Peyer's patch (tissue), 4 donors: ENCODE measurements around the gene PNLIPRP1. TPM values are rescaled to one million over a fixed set of nuclear protein-coding genes. Genes with fewer than 3 reads are reported as not detected.

ENCODE experiments used
- DNase-seq, 3 donors: peaks; one replicate each; pipeline ENCODE4 v3.0.0-alpha.2; 2017 to 2019
- H3K27ac ChIP-seq, 4 donors: fragments of 200-600 bp; sonication (generic); one replicate each; pipeline ENCODE4 v1.5.1; 2016 to 2019
- H3K27me3 ChIP-seq, 2 donors: fragments of 200-600 bp; sonication (generic); one replicate each; pipeline ENCODE4 v1.5.1; 2019
- H3K36me3 ChIP-seq, 3 donors: fragments of 200-600 bp; sonication (generic); one replicate each; pipeline ENCODE4 v1.5.1; 2016 to 2019
- H3K4me1 ChIP-seq, 4 donors: fragments of 200-600 bp; sonication (generic); one replicate each; pipeline ENCODE4 v1.5.1; 2016 to 2019
- H3K4me3 ChIP-seq, 4 donors: fragments of 200-600 bp; sonication (generic); 1 replicate in 3 of 4; 2 replicates in 1 of 4; pipeline ENCODE4 v1.5.1; 2016 to 2019; ENCODE audit warnings: mild to moderate bottlenecking in 1 of 4
- H3K9me3 ChIP-seq, 4 donors: fragments of 200-600 bp; sonication (generic); one replicate each; pipeline ENCODE4 v1.5.1; 2016 to 2019; ENCODE audit warnings: mild to moderate bottlenecking in 1 of 4
- POLR2A ChIP-seq, 2 donors: fragments of 450-650 bp; IDR thresholded peaks; one replicate each; pipeline ENCODE4 v1.5.1; 2017; ENCODE audit warnings: antibody characterized with exemption in 2 of 2, mild to moderate bottlenecking in 2 of 2, moderate library complexity in 2 of 2
- total RNA-seq, 4 donors: library from RNA; depleted of rRNA; stranded (reverse); fragments of >200 nt; gene quantifications; one replicate each; pipeline ENCODE4 v1.1.0, GENCODE V29; 2016
- TF ChIP-seq, protein P1 (sequence below), 6 experiments: fragments of 450-650 bp in 4 of 6; fragments of 200-600 bp in 2 of 6; sonication (generic) in 1 of 6; IDR thresholded peaks; one replicate each; pipeline ENCODE4 v1.5.1; 2017 to 2019; ENCODE audit warnings: antibody characterized with exemption in 6 of 6, mild to moderate bottlenecking in 3 of 6, moderate library complexity in 1 of 6

Gene PNLIPRP1
- total RNA-seq, 4 donors from 2014 or later = not detected

DNA sequence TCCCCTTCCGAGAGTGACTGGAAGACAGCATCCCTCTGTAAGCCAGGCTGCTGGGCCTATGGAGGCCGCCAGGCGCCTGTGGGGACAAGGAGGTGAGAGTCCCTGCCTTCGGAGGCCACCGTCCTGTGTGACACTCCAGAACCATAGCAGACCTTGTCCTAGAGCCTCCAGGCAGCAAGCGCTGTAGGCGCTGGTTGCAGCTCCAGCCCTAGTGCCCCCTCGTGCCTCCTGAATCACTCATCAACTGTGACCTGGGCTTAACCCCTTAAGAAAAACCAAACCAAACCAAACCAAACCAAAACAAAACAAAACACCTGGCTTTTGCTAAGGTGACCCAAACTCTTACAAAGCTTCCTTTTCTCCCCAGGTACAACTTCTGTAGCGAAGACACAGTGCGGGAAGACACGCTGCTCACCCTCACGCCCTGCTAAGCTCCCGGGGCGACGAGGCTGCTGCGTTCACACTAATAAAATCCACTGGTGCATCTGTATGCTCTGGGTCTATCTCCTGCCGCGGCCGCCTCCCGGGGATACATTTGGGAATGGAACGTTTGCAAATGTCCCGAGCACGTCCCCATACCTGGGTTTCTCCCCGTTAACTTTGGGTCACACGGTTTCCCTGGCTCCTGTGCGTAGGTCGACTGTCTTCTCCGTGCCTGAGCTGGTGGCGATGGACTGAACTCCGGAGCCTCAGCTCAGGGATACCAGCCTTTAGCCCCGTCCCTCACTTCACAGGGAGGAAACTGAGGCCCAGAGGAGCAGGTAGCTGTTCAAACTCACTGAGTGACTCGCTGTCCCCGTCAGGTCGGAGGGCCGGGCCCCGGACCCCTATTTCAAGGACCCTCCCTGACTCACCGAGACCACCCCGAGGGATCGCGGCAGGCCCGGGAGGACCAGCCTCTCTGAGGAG is 18.2 kb downstream of the PNLIPRP1 start:
- H3K9me3 ChIP-seq = no peaks in the 10 kb centered on the region
- H3K4me1 ChIP-seq = peaks cover 0 to 7% (median 3%) of the 10 kb centered on the region in 4 donors
- H3K27me3 ChIP-seq = no peaks in the 10 kb centered on the region
- H3K36me3 ChIP-seq = no peaks in the 10 kb centered on the region
- H3K27ac ChIP-seq = peak overlapping the region in 3 of 4 donors; percentile 43 to 80 (median 60)
- TF ChIP-seq POLR2A (IDR thresholded peaks at IDR 0.05) = no peak
- TF ChIP-seq, protein P1, sequence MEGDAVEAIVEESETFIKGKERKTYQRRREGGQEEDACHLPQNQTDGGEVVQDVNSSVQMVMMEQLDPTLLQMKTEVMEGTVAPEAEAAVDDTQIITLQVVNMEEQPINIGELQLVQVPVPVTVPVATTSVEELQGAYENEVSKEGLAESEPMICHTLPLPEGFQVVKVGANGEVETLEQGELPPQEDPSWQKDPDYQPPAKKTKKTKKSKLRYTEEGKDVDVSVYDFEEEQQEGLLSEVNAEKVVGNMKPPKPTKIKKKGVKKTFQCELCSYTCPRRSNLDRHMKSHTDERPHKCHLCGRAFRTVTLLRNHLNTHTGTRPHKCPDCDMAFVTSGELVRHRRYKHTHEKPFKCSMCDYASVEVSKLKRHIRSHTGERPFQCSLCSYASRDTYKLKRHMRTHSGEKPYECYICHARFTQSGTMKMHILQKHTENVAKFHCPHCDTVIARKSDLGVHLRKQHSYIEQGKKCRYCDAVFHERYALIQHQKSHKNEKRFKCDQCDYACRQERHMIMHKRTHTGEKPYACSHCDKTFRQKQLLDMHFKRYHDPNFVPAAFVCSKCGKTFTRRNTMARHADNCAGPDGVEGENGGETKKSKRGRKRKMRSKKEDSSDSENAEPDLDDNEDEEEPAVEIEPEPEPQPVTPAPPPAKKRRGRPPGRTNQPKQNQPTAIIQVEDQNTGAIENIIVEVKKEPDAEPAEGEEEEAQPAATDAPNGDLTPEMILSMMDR (IDR thresholded peaks at IDR 0.05) = peak in 1 of 6 experiments; percentile 3
- H3K4me3 ChIP-seq = peak overlapping the region in 3 of 4 donors; percentile 39 to 74 (median 55)
- peak in 1 of 3 donors; percentile 62 for DNase-seq

DNA sequence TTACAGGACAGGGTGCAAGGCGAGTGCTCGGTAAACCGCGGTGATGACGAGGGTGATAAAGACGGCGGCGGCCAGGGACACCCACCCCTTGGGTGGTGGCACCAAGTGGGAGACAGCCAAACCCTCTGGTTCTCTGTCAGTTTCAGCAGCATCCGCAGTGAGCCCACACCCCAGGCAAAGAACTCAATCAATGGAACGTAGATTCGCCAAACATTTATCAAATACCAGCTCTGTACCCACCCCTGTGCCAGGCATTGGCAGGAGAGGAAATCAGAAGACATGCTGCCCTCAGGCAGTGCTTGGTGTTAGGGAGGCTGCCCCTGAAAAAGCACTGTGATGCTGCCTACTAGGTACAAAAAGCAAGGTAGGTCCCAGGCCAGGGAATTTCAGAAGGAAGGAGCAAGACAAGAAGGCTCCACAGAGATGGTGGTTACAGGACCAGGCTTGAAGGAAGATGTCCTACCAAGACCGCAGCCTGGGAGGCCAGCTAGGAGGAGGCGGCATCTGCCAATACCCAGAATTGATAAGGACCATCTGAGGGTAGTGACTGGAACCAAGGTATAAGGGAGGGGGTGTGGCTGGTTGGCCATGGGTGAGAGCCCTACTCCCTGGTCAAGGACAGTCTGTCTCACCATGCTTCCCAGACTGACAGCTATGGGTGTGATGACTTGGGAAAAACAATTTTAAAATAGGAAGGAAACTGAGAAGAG is 19.8 kb downstream of the PNLIPRP1 start:
- no peaks in the 10 kb centered on the region for H3K9me3 ChIP-seq
- peaks cover 0 to 7% (median 3%) of the 10 kb centered on the region in 4 donors for H3K4me1 ChIP-seq
- H3K36me3 ChIP-seq = no peaks in the 10 kb centered on the region
- no peak for DNase-seq
- TF ChIP-seq POLR2A (IDR thresholded peaks at IDR 0.05) = no peak
- TF ChIP-seq, protein P1 (IDR thresholded peaks at IDR 0.05) = no peak
- no peaks in the 10 kb centered on the region for H3K27me3 ChIP-seq
- H3K27ac ChIP-seq = peak overlapping the region in 3 of 4 donors; percentile 32 to 80 (median 52)
- no peak overlapping the region for H3K4me3 ChIP-seq

DNA sequence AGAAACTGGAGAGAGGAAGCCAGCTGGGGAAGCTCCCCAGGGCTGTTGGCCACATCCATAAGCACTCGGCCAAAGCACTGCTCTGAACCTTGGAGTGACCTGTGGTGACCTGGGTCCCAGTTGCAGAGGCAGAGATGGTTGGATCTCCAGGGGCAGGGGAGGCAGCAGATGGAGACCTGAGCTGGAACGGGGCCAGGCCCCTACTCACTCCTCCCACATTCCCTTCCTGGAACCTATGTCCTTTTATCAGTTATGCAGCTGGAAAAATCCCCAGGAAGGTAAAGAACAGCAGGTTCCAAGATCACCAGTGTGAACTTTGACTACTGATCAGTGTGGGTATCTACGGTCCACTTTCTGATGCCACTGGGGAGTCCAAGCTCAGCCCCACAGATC is 20.4 kb downstream of the PNLIPRP1 start:
- Histone ChIP-seq H3K9me3 (no peaks in the 10 kb centered on the region), H3K36me3 (no peaks in the 10 kb centered on the region), H3K4me1 (peaks cover 0 to 7% (median 3%) of the 10 kb centered on the region in 4 donors), H3K4me3 (no peak overlapping the region), H3K27ac (peak overlapping the region in 3 of 4 donors; percentile 32 to 80 (median 52)), H3K27me3 (no peaks in the 10 kb centered on the region)
- no peak for TF ChIP-seq POLR2A (IDR thresholded peaks at IDR 0.05)
- TF ChIP-seq, protein P1 (IDR thresholded peaks at IDR 0.05) = no peak
- DNase-seq = peak in 2 of 3 donors; percentile 67 to 80

DNA sequence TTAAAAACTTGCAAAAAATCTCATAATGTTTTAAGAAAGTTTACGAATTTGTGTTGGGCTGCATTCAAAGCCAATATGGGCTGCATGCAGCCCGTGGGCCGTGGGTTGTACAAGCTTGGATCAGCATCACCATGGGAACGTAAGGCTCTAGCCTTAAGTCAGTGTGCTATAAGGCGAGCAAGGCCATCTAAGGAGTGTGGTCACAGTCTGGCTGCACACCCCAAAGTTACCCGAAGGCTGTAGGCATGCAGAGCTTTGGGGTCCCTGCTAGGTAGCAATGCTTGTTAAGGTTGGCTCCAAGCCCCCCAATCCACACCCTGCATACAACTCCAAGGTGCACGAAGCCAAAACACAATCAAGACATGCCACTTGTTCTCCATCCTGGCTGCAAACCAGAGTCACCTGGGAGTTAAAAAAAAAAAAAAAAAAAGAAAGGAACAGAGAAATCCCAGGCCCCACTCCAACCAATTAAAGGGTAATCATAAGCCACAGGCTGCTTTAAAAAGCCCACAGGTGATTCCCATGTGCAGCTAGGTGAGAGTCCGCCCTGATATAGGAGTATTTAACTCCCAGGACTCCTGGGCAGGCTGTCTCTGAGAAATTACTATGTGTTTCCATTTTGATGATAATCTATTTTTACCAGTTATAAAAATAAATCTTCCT is 21.5 kb downstream of the PNLIPRP1 start:
- Histone ChIP-seq H3K27me3 (no peaks in the 10 kb centered on the region), H3K4me1 (peaks cover 0 to 7% (median 3%) of the 10 kb centered on the region in 4 donors), H3K4me3 (no peak overlapping the region), H3K9me3 (no peaks in the 10 kb centered on the region), H3K36me3 (no peaks in the 10 kb centered on the region), H3K27ac (no peak overlapping the region)
- TF ChIP-seq POLR2A (IDR thresholded peaks at IDR 0.05) = no peak
- TF ChIP-seq, protein P1 (IDR thresholded peaks at IDR 0.05) = no peak
- no peak for DNase-seq

DNA sequence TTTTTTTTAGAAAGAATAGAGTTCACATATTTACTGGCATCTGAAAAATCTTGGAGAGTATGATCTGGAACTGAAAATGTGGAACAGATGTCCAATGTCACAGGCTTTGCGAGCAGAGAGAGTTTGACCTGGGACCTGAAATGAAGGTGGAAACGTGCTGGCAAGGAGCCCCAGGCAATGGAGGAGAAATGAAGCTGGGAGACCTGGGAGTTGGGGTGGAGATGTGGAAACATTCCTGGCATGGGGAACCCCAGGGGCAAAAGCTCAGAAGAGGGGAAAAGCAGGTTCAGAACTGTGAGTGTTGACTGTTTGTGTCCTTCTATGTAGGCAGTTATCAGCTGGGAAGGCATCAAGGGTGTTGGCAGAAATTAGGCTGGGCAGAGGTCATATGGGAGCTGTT is 22.7 kb downstream of the PNLIPRP1 start:
- H3K36me3 ChIP-seq = no peaks in the 10 kb centered on the region
- H3K4me1 ChIP-seq = peaks cover 0 to 7% (median 3%) of the 10 kb centered on the region in 4 donors
- H3K27me3 ChIP-seq = no peaks in the 10 kb centered on the region
- DNase-seq = no peak
- no peaks in the 10 kb centered on the region for H3K9me3 ChIP-seq
- TF ChIP-seq, protein P1 (IDR thresholded peaks at IDR 0.05) = no peak
- TF ChIP-seq POLR2A (IDR thresholded peaks at IDR 0.05) = no peak
- no peak overlapping the region for H3K4me3 ChIP-seq
- no peak overlapping the region for H3K27ac ChIP-seq
